Activated B cell treated with CpG ODN at 0.5 μM for 24 hours (primary cell): ENCODE data around the gene ARHGAP26. TPM values are rescaled to one million over a fixed set of nuclear protein-coding genes. Genes with fewer than 3 reads are reported as not detected.

ENCODE experiments used
- ATAC-seq: fragments of 200-7000 bp; cut with Tn5 transposase; one replicate; pipeline ENCODE4 v1.10.0; 2021; ENCODE audit warnings: low read depth, mild to moderate bottlenecking, moderate library complexity
- CTCF ChIA-PET: fragments of 350-600 bp; sonication (Branson Sonifier 250); formaldehyde crosslinking; loops from one replicate; lab custom pipeline; 2021; ENCODE audit warnings: antibody characterized with exemption; lab: Charles Lee
- POLR2A ChIA-PET: fragments of 350-600 bp; sonication (Branson Sonifier 250); formaldehyde crosslinking; loops from one replicate; lab custom pipeline; 2021; ENCODE audit warnings: antibody characterized with exemption; lab: Charles Lee
- DNase-seq: peaks from one replicate; pipeline ENCODE4 v3.0.0; 2022
- H3K27ac Mint-ChIP-seq: one replicate; pipeline ENCODE4 v1.8.0; 2020; ENCODE audit warnings: mixed read lengths
- H3K27me3 Mint-ChIP-seq: one replicate; pipeline ENCODE4 v1.8.0; 2021; ENCODE audit warnings: mixed read lengths
- H3K36me3 Mint-ChIP-seq: one replicate; pipeline ENCODE4 v1.8.0; 2021; ENCODE audit warnings: low read depth, mixed read lengths
- H3K4me1 Mint-ChIP-seq: one replicate; pipeline ENCODE4 v1.8.0; 2021; ENCODE audit warnings: mixed read lengths
- H3K4me3 Mint-ChIP-seq: one replicate; pipeline ENCODE4 v1.8.0; 2020; ENCODE audit warnings: mild to moderate bottlenecking, mixed read lengths
- H3K9me3 Mint-ChIP-seq: one replicate; pipeline ENCODE4 v1.8.0; 2020; ENCODE audit warnings: mixed read lengths
- intact Hi-C: fragments of 100-400 bp; cut with micrococcal nuclease; formaldehyde crosslinking; loops from one replicate; pipeline ENCODE4 v1.15.1; 2024
- total RNA-seq: library from RNA; stranded (reverse); gene quantifications from 2 replicates; pipeline ENCODE4 v1.2.3, GENCODE V29; 2022
- TF ChIP-seq, protein P1 (sequence below): fragments of 200-600 bp; IDR thresholded peaks from one replicate; pipeline ENCODE4 v1.8.0; 2022; ENCODE audit warnings: antibody characterized with exemption, mild to moderate bottlenecking

Gene ARHGAP26
- total RNA-seq, 1 donor from 2014 or later = 20.9 TPM

GRCh38 chr5:142966121-142966420 lies 195.9 kb downstream of the ARHGAP26 start:
- ChIA-PET POLR2A (no interaction called here), CTCF (interaction anchor here (1.1 kb wide), 1 partner anchor 44 kb away, joined by 3 read pairs; no protein-coding TSS in a partner anchor)
- DNase-seq (no peak), ATAC-seq (no peak)
- TF ChIP-seq, protein P1, sequence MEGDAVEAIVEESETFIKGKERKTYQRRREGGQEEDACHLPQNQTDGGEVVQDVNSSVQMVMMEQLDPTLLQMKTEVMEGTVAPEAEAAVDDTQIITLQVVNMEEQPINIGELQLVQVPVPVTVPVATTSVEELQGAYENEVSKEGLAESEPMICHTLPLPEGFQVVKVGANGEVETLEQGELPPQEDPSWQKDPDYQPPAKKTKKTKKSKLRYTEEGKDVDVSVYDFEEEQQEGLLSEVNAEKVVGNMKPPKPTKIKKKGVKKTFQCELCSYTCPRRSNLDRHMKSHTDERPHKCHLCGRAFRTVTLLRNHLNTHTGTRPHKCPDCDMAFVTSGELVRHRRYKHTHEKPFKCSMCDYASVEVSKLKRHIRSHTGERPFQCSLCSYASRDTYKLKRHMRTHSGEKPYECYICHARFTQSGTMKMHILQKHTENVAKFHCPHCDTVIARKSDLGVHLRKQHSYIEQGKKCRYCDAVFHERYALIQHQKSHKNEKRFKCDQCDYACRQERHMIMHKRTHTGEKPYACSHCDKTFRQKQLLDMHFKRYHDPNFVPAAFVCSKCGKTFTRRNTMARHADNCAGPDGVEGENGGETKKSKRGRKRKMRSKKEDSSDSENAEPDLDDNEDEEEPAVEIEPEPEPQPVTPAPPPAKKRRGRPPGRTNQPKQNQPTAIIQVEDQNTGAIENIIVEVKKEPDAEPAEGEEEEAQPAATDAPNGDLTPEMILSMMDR = no peak
- H3K4me3 Mint-ChIP-seq = no peak overlapping the region
- H3K27me3 Mint-ChIP-seq = no peaks in the 10 kb centered on the region
- H3K36me3 Mint-ChIP-seq = peaks cover 5% of the 10 kb centered on the region
- intact Hi-C loops = no loop called here
- H3K4me1 Mint-ChIP-seq = peaks cover 5% of the 10 kb centered on the region
- no peak overlapping the region for H3K27ac Mint-ChIP-seq
- no peaks in the 10 kb centered on the region for H3K9me3 Mint-ChIP-seq

- DNase-seq (no peak), ATAC-seq (no peak)
- POLR2A ChIA-PET = no interaction called here
- H3K4me1 Mint-ChIP-seq = peaks cover 14% of the 10 kb centered on the region
- CTCF ChIA-PET = interaction anchor here (1.0 kb wide), 1 partner anchor 47 kb away, joined by 4 read pairs; no protein-coding TSS in a partner anchor
- H3K4me3 Mint-ChIP-seq = no peak overlapping the region
- no peaks in the 10 kb centered on the region for H3K27me3 Mint-ChIP-seq
- H3K9me3 Mint-ChIP-seq = no peaks in the 10 kb centered on the region
- intact Hi-C loops = no loop called here
- H3K36me3 Mint-ChIP-seq = no peaks in the 10 kb centered on the region
- TF ChIP-seq, protein P1 = no peak
- H3K27ac Mint-ChIP-seq = no peak overlapping the region
Observed at GRCh38 chr5:142969186-142969585, 199.0 kb downstream of the ARHGAP26 start.

DNA sequence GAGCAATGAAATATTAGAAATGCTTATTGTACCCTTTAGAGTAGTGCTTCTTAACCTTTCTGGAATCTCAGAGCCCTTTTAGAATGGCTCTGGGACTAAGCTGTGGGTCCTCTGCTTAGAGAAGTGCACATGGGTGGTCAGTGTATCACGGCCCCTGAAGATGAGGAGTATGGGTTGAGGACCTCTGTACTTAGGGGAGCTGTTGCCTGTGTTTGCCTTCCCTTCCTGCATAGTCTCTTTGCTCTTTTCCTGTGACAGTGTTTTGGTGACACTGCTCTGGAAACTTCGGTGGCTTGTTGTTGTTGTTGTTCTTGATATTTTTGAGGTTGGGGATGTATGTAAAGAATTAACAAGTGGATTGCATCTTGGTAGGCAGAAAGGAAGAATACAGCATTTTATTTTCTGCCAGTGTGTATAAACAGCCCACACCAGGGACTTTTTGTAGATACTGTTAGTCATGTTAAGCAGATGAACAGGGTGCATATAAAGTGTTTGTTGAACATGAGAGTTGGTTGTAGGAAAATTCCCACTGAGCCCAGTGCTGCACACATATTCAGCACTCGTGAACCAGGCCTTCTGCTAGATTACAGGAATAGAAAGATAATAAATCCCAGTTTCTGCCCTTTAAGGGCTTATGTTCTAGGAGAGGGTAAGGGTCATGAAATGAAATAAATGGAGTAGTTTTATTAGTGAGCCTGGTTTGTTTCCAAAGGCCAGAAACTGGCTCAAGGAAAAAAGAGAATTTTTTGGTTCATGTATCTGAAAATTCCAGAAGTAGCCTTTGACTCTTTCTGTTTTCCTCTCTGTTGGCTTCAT lies 199.7 kb downstream of the ARHGAP26 start:
- Mint-ChIP-seq H3K9me3 (no peaks in the 10 kb centered on the region), H3K27me3 (no peaks in the 10 kb centered on the region), H3K36me3 (no peaks in the 10 kb centered on the region), H3K4me1 (peaks cover 14% of the 10 kb centered on the region), H3K4me3 (no peak overlapping the region), H3K27ac (no peak overlapping the region)
- TF ChIP-seq, protein P1 = no peak
- ATAC-seq (no peak), DNase-seq (no peak)
- CTCF ChIA-PET = interaction anchor here (1.0 kb wide), 1 partner anchor 47 kb away, joined by 4 read pairs; no protein-coding TSS in a partner anchor
- POLR2A ChIA-PET = no interaction called here
- intact Hi-C loops = no loop called here

DNA sequence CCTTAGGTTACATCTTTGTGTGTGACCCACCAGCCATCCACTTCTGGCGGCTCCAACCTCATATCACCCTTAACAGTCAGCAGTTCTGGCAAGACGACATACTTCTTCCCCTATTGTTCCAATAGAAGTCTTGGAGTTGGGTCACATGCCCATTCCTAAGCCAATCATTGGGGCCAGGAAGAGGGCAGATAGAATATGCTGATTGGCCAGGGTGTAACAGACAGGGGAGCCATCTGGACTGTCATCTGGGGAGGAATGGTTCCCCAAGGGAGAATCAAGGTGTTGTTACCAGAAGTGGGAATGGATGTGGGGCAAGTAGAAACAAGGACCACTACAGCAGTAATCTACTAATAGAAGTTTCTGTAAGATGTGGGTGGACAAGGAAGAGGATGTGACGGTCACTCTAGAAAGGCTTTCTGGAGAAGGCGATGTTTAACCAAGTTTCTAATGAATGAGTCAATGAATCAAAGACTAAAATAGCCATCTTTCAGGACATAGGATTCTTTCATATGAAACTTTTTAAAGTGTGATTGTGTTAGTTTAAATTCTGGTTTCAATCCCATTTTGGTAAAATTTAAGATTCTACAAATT lies 200.4 kb downstream of the ARHGAP26 start:
- H3K4me1 Mint-ChIP-seq = peaks cover 14% of the 10 kb centered on the region
- CTCF ChIA-PET = no interaction called here

More for the DNA sequence above, 200.4 kb downstream of the ARHGAP26 start:
- intact Hi-C loops = no loop called here
- POLR2A ChIA-PET = no interaction called here
- DNase-seq (no peak), ATAC-seq (no peak)
- Mint-ChIP-seq H3K27ac (no peak overlapping the region), H3K36me3 (no peaks in the 10 kb centered on the region), H3K9me3 (no peaks in the 10 kb centered on the region), H3K4me3 (no peak overlapping the region), H3K27me3 (no peaks in the 10 kb centered on the region)
- TF ChIP-seq, protein P1 = no peak
